Pancreas (tissue), 10 donors: ENCODE measurements around the gene AOAH. TPM values are rescaled to one million over a fixed set of nuclear protein-coding genes. Genes with fewer than 3 reads are reported as not detected.
A peak's percentile ranks its signal among the peaks of the same experiment; 100 is the strongest.

Experiments
- ATAC-seq, 4 donors: fragments of 200-7000 bp; cut with Tn5 transposase; one replicate each; pipeline versions ENCODE4 v1.8.0 to v1.9.1; 2020; ENCODE audit warnings: mild to moderate bottlenecking in 4 of 4, moderate library complexity in 4 of 4
- DNase-seq, 6 donors: peaks; one replicate each; pipeline ENCODE4 v3.0.0-alpha.2; 2020
- FAIRE-seq: peaks from 2 replicates; lab custom pipeline; 2012; peaks lifted over from hg19 to GRCh38; lab: Jason Lieb, UNC
- H3K27ac ChIP-seq, 4 donors: fragments of 200-600 bp; sonication (generic); 1 replicate in 3 of 4; 2 replicates in 1 of 4; pipeline versions ENCODE4 v1.5.0 to v1.8.0; 2020
- H3K27me3 ChIP-seq, 4 donors: fragments of 200-600 bp; one replicate each; pipeline ENCODE4 v1.8.0; 2021
- H3K36me3 ChIP-seq, 3 donors: fragments of 200-600 bp; sonication (generic) in 1 of 3; one replicate each; pipeline versions ENCODE4 v1.5.0 to v1.8.0; 2020 to 2021
- H3K4me1 ChIP-seq, 3 donors: fragments of 200-600 bp; one replicate each; pipeline ENCODE4 v1.8.0; 2021
- H3K4me3 ChIP-seq, 4 donors: fragments of 200-600 bp; sonication (generic) in 2 of 4; one replicate each; pipeline versions ENCODE4 v1.5.0 to v1.8.0; 2020 to 2021
- H3K9me3 ChIP-seq, 4 donors: fragments of 200-600 bp; one replicate each; pipeline ENCODE4 v1.8.0; 2021
- CTCF ChIP-seq, 4 donors: fragments of 200-600 bp; sonication (generic) in 3 of 4; IDR thresholded peaks; one replicate each; pipeline versions ENCODE4 v1.5.0 to v1.8.0; 2021; ENCODE audit warnings: antibody characterized with exemption in 4 of 4
- WGBS, 2 donors: extraction: QIAGEN DNeasy Blood & Tissue Kit; methylation state at CpG; one replicate each; pipeline ENCODE4 v1.1.7; 2013; 5-methylcytosine and 5-hydroxymethylcytosine counted together
- intact Hi-C, 3 donors: fragments of 100-400 bp; cut with DNase I; formaldehyde crosslinking; loops; one replicate each; pipeline versions ENCODE4 v1.11.1 to v1.14.2; 2022
- polyA plus RNA-seq, 2 donors: library from polyadenylated mRNA; stranded (reverse); fragments of 200-250 nt; gene quantifications; one replicate each; pipeline ENCODE4 v1.2.3, GENCODE V29; 2013
- total RNA-seq, 6 donors: library from RNA; stranded (reverse); fragmentation: NEBNext Ultra II Directional in 4 of 6; extraction: Animal tissue kit (Norgen Biotek cat#: 25700) in 4 of 6; gene quantifications; one replicate each; pipeline versions ENCODE4 v1.2.1 to v1.2.4, GENCODE V29; 2021 to 2023
- donor health status: healthy with polysubstance abuse.
- donor health status: DM: no; HTN: no; CAD: no; lungs with moderate emphysema.
- donor health status: DM: no; HTN: no; CAD: no.
- donor health status: control.
- donor health status: control.
- donor health status: Bipolar disorder and iron deficiency.
- donor health status: DM: yes; HTN: yes; CAD: no.
- donor health status: DM: no; HTN: no; CAD: no.
- donor health status: DM: no; HTN: no; CAD: no.
- donor health status: DM: yes; HTN: yes; CAD: no.

AOAH gene
- total and polyA plus RNA-seq, 8 donors: 0.79 to 9.0 (median 2.1) TPM

GRCh38 chr7:36653663-36654355 is 70.5 kb downstream of the AOAH start:
- ATAC-seq (no peak), FAIRE-seq (no peak)

GRCh38 chr7:36653008-36653662 is 71.2 kb downstream of the AOAH start:
- no peaks in the 10 kb centered on the region for H3K27me3 ChIP-seq
- H3K27ac ChIP-seq: peak overlapping the region in 2 of 4 donors; percentile 50 to 52
- H3K36me3 ChIP-seq: no peaks in the 10 kb centered on the region
- FAIRE-seq (no peak), DNase-seq (no peak), ATAC-seq (peak in 3 of 4 donors; percentile 47 to 62 (median 60))
- no peak for TF ChIP-seq CTCF (IDR thresholded peaks at IDR 0.05)
- no peaks in the 10 kb centered on the region for H3K9me3 ChIP-seq
- H3K4me1 ChIP-seq: no peaks in the 10 kb centered on the region
- no peak overlapping the region for H3K4me3 ChIP-seq
- WGBS, 2 donors: 35 to 41% methylated on average over 3 of the region's 3 CpGs
- intact Hi-C loops: no loop called here

More at GRCh38 chr7:36653663-36654355, 70.5 kb downstream of the AOAH start:
- intact Hi-C loops: no loop called here
- Histone ChIP-seq H3K36me3 (no peaks in the 10 kb centered on the region), H3K27me3 (no peaks in the 10 kb centered on the region), H3K4me3 (no peak overlapping the region), H3K9me3 (no peaks in the 10 kb centered on the region), H3K4me1 (no peaks in the 10 kb centered on the region), H3K27ac (peak overlapping the region in 2 of 4 donors; percentile 15 to 50)
- 68 to 82% methylated on average over 11 of the region's 11 CpGs for WGBS, 2 donors
- DNase-seq: no peak
- TF ChIP-seq CTCF (IDR thresholded peaks at IDR 0.05): no peak

GRCh38 chr7:36652431-36652830 is 71.9 kb downstream of the AOAH start:
- Histone ChIP-seq H3K4me1 (no peaks in the 10 kb centered on the region), H3K4me3 (no peak overlapping the region), H3K36me3 (no peaks in the 10 kb centered on the region), H3K9me3 (no peaks in the 10 kb centered on the region), H3K27ac (no peak overlapping the region), H3K27me3 (no peaks in the 10 kb centered on the region)
- DNase-seq (no peak), FAIRE-seq (no peak), ATAC-seq (no peak)
- 59 to 64% methylated on average over 5 of the region's 5 CpGs for WGBS, 2 donors
- intact Hi-C loops: no loop called here
- TF ChIP-seq CTCF (IDR thresholded peaks at IDR 0.05): no peak

GRCh38 chr7:36651404-36651803 is 72.9 kb downstream of the AOAH start:
- Histone ChIP-seq H3K27me3 (no peaks in the 10 kb centered on the region), H3K36me3 (no peaks in the 10 kb centered on the region), H3K27ac (no peak overlapping the region), H3K4me1 (no peaks in the 10 kb centered on the region), H3K4me3 (no peak overlapping the region), H3K9me3 (no peaks in the 10 kb centered on the region)
- no peak for FAIRE-seq
- no peak for DNase-seq
- intact Hi-C loops: no loop called here
- 79 to 80% methylated on average over 2 of the region's 2 CpGs for WGBS, 2 donors
- ATAC-seq: no peak
- no peak for TF ChIP-seq CTCF (IDR thresholded peaks at IDR 0.05)
